ENCODE results near the gene SNW1. TPM values are rescaled to one million over a fixed set of nuclear protein-coding genes. Genes with fewer than 3 reads are reported as not detected.

SNW1 gene
- total RNA-seq (10 to 100 TPM; 24.4 to 35.0 (median 30.2) TPM), polyA plus RNA-seq (10 to 100 TPM; 13.7 to 34.3 TPM)

DNA sequence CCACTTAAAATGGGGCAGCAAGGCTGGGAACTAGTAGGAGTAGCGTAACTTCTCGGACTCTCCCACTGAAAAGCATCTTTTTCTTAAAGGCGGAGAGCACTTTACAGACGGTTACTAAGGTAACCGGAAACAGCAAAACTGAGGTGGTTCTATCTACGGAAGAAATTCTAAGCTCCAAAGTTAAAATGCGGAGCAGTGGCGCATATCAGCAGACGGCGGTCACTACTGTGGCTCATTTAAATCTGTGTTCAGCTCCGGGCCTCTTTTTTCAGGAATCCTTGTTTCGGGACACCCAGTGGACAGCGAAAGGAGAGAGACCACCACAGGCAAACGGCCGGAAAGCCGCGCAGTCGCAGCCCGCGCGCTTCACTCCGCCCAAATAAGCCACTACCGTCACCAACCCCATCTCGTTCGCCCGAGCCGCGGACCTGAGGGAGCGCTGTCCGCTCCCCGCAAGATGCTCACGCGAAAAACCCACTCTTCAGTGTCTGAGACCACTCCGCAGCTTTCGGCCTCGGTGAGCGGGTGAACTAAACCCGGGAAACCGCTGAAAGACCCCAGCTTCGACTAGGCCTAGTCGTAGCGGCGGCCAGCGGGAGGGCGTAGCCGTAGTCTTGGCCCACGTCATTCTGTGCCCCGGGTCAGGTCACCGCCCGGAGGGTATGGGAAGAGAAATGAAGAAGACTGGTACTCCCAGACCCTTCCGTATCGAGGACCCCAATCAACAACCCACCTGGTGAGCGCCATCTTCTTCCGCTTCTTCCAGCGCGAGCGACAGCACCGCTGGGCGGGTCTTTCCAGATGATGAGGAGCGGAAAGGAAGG is at the start of gene SNW1:
Gene SNW1, minus strand, starts transcription at position 776 of the 824 bp plus-strand sequence. Its CDS starts 29 bp downstream, at position 747.
- TF ChIP-seq, protein P1, sequence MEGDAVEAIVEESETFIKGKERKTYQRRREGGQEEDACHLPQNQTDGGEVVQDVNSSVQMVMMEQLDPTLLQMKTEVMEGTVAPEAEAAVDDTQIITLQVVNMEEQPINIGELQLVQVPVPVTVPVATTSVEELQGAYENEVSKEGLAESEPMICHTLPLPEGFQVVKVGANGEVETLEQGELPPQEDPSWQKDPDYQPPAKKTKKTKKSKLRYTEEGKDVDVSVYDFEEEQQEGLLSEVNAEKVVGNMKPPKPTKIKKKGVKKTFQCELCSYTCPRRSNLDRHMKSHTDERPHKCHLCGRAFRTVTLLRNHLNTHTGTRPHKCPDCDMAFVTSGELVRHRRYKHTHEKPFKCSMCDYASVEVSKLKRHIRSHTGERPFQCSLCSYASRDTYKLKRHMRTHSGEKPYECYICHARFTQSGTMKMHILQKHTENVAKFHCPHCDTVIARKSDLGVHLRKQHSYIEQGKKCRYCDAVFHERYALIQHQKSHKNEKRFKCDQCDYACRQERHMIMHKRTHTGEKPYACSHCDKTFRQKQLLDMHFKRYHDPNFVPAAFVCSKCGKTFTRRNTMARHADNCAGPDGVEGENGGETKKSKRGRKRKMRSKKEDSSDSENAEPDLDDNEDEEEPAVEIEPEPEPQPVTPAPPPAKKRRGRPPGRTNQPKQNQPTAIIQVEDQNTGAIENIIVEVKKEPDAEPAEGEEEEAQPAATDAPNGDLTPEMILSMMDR (IDR thresholded peaks at IDR 0.05) = no peak
- Histone ChIP-seq H3K9me3 (no peaks in the 10 kb centered on the region), H3K4me3 (peak within 1 kb of the TSS; percentile 81 to 92 (median 86)), H3K27me3 (no peaks in the 10 kb centered on the region), H3K4me1 (peaks cover 0 to 17% (median 12%) of the 10 kb centered on the region in 3 donors), H3K27ac (peak within 1 kb of the TSS; percentile 54 to 87 (median 78)), H3K36me3 (no peaks in the 10 kb centered on the region)
- WGBS, 2 donors = 0 to 1% methylated on average over 60 of the region's 60 CpGs
- intact Hi-C loops (cut with DNase I) = no loop called here
- FAIRE-seq = no peak
- peak; percentile 88 to 96 (median 91) for DNase-seq
- peak; percentile 98 to 99 (median 98) for ATAC-seq

DNA sequence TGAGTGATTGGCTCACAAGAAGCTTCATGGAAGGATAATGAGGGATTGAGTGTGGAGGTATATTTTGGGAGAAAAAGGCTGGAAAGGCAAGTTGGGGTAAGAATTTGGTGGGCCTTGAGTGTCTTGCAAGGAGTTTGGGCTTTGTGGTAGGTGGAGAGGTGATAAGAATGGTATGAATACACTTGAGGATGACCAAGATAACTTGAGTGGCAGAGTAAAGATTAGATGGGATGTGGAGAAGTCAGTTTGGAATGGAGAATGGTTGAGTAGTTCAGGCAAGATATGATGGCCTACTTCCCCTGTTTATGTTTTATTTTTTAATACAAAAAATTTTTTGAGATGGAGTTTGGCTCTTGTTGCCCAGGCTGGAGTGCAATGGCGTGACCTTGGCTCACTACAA is 48.1 kb upstream of the SNW1 start:
- FAIRE-seq (no peak), DNase-seq (no peak), ATAC-seq (no peak)
- TF ChIP-seq, protein P1 (IDR thresholded peaks at IDR 0.05) = no peak
- no peaks in the 10 kb centered on the region for H3K9me3 ChIP-seq
- no peaks in the 10 kb centered on the region for H3K4me1 ChIP-seq
- H3K27ac ChIP-seq = no peak overlapping the region
- no peaks in the 10 kb centered on the region for H3K27me3 ChIP-seq
- intact Hi-C loops (cut with DNase I) = no loop called here
- H3K4me3 ChIP-seq = no peak overlapping the region
- no peaks in the 10 kb centered on the region for H3K36me3 ChIP-seq
- WGBS, 2 donors = 95 to 100% methylated on average over 1 of the region's 1 CpG

DNA sequence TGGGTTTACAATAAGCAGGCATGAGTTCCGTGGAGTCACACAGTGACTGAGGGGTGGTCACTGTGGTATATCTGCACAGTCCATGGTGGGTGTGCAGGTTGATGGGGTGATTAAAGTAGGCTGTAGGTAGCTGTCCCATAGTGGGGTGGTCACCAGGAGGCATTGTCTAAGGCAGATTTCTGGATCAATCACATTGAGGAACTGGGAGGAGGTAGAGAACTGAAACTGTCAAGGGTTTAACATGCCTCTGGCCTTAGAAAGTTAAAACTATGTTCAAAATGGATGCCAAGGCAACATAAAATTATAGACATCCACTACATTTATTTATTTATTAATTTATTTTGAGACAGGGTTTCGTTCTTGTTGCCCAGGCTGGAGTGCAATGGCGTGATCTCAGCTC is 47.3 kb upstream of the SNW1 start:
- Histone ChIP-seq H3K9me3 (no peaks in the 10 kb centered on the region), H3K4me1 (no peaks in the 10 kb centered on the region), H3K27ac (no peak overlapping the region), H3K36me3 (no peaks in the 10 kb centered on the region), H3K27me3 (no peaks in the 10 kb centered on the region), H3K4me3 (no peak overlapping the region)
- ATAC-seq (no peak), FAIRE-seq (no peak), DNase-seq (no peak)
- WGBS, 2 donors = 96 to 98% methylated on average over 3 of the region's 3 CpGs
- TF ChIP-seq, protein P1 (IDR thresholded peaks at IDR 0.05) = no peak
- intact Hi-C loops (cut with DNase I) = no loop called here

DNA sequence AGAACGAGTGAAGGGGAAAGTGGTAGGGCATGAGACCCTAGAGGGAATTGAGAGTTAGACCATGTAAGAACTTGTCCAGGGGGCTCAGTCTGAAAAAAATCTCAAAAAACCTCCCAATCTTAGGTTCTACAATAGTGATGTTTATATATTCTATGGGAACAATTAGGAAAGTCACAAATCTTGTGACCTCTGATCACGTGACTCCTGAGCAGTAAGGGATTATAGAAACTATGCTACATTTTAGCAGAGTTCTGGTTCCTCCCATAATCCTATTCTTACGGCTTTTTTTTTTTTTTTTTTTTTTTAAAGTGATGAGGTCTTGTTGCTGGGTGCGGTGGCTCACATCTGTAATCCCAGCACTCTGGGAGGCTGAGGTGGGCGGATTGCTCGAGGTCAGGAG is 44.8 kb upstream of the SNW1 start:
- Histone ChIP-seq H3K4me1 (no peaks in the 10 kb centered on the region), H3K4me3 (no peak overlapping the region), H3K27me3 (no peaks in the 10 kb centered on the region), H3K9me3 (no peaks in the 10 kb centered on the region), H3K36me3 (no peaks in the 10 kb centered on the region), H3K27ac (no peak overlapping the region)
- FAIRE-seq = no peak
- ATAC-seq = no peak
- DNase-seq = no peak
- WGBS, 2 donors = 82 to 83% methylated on average over 6 of the region's 6 CpGs
- intact Hi-C loops (cut with DNase I) = no loop called here
- TF ChIP-seq, protein P1 (IDR thresholded peaks at IDR 0.05) = no peak

DNA sequence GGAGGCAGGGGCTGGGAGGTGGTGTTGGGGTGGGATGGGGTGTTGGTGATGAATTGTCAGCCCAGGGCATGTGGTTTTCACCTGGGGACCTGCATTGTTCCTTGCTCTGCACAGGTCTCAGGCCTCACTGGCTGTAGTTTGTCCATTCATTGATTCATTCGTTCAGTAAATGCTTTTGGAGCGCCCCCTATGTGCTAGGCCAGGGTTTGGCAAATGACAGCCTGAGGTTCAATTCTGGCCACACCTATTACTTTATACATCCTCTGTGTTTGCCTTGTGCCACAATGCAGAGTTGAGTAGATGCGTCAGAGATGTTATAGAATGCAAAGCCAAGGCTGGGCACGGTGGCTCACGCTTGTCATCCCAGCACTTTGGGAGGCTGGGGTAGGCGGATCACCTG is 43.6 kb upstream of the SNW1 start:
- Histone ChIP-seq H3K4me1 (no peaks in the 10 kb centered on the region), H3K4me3 (no peak overlapping the region), H3K27me3 (no peaks in the 10 kb centered on the region), H3K27ac (no peak overlapping the region), H3K9me3 (no peaks in the 10 kb centered on the region), H3K36me3 (no peaks in the 10 kb centered on the region)
- FAIRE-seq (no peak), DNase-seq (no peak), ATAC-seq (no peak)
- intact Hi-C loops (cut with DNase I) = no loop called here
- TF ChIP-seq, protein P1 (IDR thresholded peaks at IDR 0.05) = no peak
- 62 to 67% methylated on average over 6 of the region's 6 CpGs for WGBS, 2 donors

All from pancreas (tissue), 10 donors.